ENCODE data around the gene HPN.

DNA sequence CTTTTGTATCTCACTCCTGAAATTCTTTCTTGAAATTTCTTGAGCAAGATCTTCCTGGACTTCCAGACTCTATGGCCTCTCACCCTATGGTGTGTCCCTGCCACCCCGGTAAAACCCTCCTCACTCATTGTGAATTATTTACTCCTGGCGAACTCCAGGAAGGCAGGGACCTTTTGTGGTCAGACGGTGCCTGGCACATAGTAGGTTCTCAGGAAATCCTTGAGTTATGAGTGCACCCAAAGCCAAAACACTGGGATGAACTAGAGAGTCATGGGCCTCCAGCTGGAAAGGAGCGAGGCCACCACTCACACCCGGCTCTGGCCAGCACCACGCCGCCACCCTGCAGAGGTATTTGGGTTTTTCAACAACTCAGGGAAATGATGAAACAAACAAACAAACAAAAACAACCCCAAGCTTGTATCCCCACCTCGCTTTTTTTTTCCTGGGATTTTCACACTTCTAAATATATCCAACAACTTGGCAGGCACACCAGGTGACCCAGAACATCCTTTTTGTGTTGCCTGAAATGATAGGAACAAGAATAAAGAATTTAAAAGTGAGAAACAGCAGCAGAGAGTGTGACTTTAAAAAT is 11.2 kb downstream of the HPN start:
- TF ChIP-seq, protein P1, sequence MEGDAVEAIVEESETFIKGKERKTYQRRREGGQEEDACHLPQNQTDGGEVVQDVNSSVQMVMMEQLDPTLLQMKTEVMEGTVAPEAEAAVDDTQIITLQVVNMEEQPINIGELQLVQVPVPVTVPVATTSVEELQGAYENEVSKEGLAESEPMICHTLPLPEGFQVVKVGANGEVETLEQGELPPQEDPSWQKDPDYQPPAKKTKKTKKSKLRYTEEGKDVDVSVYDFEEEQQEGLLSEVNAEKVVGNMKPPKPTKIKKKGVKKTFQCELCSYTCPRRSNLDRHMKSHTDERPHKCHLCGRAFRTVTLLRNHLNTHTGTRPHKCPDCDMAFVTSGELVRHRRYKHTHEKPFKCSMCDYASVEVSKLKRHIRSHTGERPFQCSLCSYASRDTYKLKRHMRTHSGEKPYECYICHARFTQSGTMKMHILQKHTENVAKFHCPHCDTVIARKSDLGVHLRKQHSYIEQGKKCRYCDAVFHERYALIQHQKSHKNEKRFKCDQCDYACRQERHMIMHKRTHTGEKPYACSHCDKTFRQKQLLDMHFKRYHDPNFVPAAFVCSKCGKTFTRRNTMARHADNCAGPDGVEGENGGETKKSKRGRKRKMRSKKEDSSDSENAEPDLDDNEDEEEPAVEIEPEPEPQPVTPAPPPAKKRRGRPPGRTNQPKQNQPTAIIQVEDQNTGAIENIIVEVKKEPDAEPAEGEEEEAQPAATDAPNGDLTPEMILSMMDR (IDR thresholded peaks at IDR 0.05; ENCODE audit: low read length): no peak
- no peak for TF ChIP-seq EZH2 (IDR thresholded peaks at IDR 0.05; ENCODE audit: borderline replicate concordance, low read length)
